Stimulated activated naive B cell treated with anti-CD40 and anti-IgM and Interleukin-4, amounts not matched to agents 10 μg/mL and 1 μg/mL and 100 μg/mL, for 72 hours (primary cell): ENCODE measurements around the gene APBB1.

ENCODE experiments used
- ATAC-seq, 2 donors: fragments of 150-1000 bp; cut with Tn5 transposase; replicated peaks; 2 replicates each; pipeline ENCODE4 v1.10.0; 2021; ENCODE audit warnings: moderate library complexity in 1 of 2
- DNase-seq: peaks from one replicate; pipeline ENCODE4 v3.0.0; 2021
- H3K27ac Mint-ChIP-seq: one replicate; pipeline ENCODE4 v1.8.0; 2022; ENCODE audit warnings: mild to moderate bottlenecking, mixed read lengths
- H3K27me3 Mint-ChIP-seq, 2 donors: one replicate each; pipeline ENCODE4 v1.8.0; 2022; ENCODE audit warnings: mixed read lengths in 2 of 2
- H3K36me3 Mint-ChIP-seq, 2 donors: one replicate each; pipeline ENCODE4 v1.8.0; 2022; ENCODE audit warnings: mixed read lengths in 2 of 2, mild to moderate bottlenecking in 1 of 2
- H3K4me1 Mint-ChIP-seq, 2 donors: one replicate each; pipeline ENCODE4 v1.8.0; 2022; ENCODE audit warnings: mixed read lengths in 2 of 2, mild to moderate bottlenecking in 1 of 2
- H3K4me3 Mint-ChIP-seq, 2 donors: one replicate each; pipeline ENCODE4 v1.8.0; 2022; ENCODE audit warnings: mild to moderate bottlenecking in 2 of 2, mixed read lengths in 2 of 2, moderate library complexity in 1 of 2
- H3K9me3 Mint-ChIP-seq, 2 donors: one replicate each; pipeline ENCODE4 v1.8.0; 2022; ENCODE audit warnings: mixed read lengths in 2 of 2, mild to moderate bottlenecking in 1 of 2

Gene APBB1

GRCh38 chr11:6391537-6392134 is 27.3 kb downstream of the APBB1 start:
- Mint-ChIP-seq H3K9me3 (no peaks in the 10 kb centered on the region), H3K27ac (peak overlapping the region; percentile 56), H3K4me3 (peak overlapping the region; percentile 91 to 93), H3K4me1 (peaks cover 27 to 47% of the 10 kb centered on the region in 2 donors), H3K36me3 (peaks cover 17 to 18% of the 10 kb centered on the region in 2 donors), H3K27me3 (no peaks in the 10 kb centered on the region)
- no peak for ATAC-seq
- DNase-seq: no peak

DNA sequence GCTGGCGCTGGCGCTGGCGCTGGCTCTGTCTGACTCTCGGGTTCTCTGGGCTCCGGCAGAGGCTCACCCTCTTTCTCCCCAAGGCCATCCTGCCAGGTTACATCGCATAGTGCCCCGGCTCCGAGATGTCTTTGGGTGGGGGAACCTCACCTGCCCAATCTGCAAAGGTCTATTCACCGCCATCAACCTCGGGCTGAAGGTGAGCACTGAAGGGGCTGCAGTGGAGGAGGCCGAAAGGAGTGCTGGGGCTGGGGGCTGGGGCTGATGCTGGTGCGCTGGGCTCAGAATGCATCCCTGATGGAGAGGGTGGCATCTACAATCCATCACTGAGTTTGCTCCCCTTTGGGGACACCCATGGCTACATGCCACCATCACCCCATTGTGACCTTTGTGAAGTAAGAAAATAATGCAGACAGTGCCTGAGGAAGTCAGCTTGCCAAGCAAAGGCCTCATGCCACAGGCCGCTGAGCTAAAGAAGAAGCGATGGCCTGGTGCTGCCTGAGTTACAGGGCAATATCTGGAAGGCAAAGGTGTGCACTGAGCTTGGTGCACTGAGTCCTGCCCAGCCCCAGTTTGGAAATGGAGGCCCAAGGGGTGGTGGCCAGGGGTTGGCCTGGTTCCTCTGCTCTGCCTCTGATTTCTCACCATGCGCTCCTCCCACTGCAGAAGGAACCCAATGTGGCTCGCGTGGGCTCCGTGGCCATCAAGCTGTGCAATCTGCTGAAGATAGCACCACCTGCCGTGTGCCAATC is 28.0 kb downstream of the APBB1 start:
- ATAC-seq: peak; percentile 0 to 2
- Mint-ChIP-seq H3K4me1 (peaks cover 27 to 47% of the 10 kb centered on the region in 2 donors), H3K36me3 (peaks cover 13 to 14% of the 10 kb centered on the region in 2 donors), H3K27ac (peak overlapping the region; percentile 98), H3K4me3 (peak overlapping the region; percentile 91 to 93), H3K27me3 (no peaks in the 10 kb centered on the region), H3K9me3 (no peaks in the 10 kb centered on the region)
- no peak for DNase-seq

GRCh38 chr11:6389905-6390717 is 28.8 kb downstream of the APBB1 start, which contains the start of gene SMPD1:
SMPD1 (plus strand) TSS chr11:6390474; CDS start chr11:6390599, 125 bp downstream.
- H3K9me3 Mint-ChIP-seq: no peaks in the 10 kb centered on the region
- H3K27me3 Mint-ChIP-seq: no peaks in the 10 kb centered on the region
- DNase-seq: peak; percentile 87
- peak; percentile 94 to 95 for ATAC-seq
- H3K4me1 Mint-ChIP-seq: peaks cover 30 to 50% of the 10 kb centered on the region in 2 donors
- peak within 1 kb of the TSS; percentile 91 to 93 for H3K4me3 Mint-ChIP-seq
- H3K36me3 Mint-ChIP-seq: peaks cover 13 to 18% of the 10 kb centered on the region in 2 donors
- peak within 1 kb of the TSS; percentile 98 for H3K27ac Mint-ChIP-seq

GRCh38 chr11:6388748-6389147 is 30.1 kb downstream of the APBB1 start:
- H3K4me3 Mint-ChIP-seq: no peak overlapping the region
- H3K27me3 Mint-ChIP-seq: no peaks in the 10 kb centered on the region
- DNase-seq (no peak), ATAC-seq (no peak)
- no peaks in the 10 kb centered on the region for H3K9me3 Mint-ChIP-seq
- no peak overlapping the region for H3K27ac Mint-ChIP-seq
- H3K36me3 Mint-ChIP-seq: peaks cover 12 to 18% of the 10 kb centered on the region in 2 donors
- H3K4me1 Mint-ChIP-seq: peaks cover 31 to 52% of the 10 kb centered on the region in 2 donors

GRCh38 chr11:6387811-6388599 is 30.9 kb downstream of the APBB1 start:
- H3K27me3 Mint-ChIP-seq: no peaks in the 10 kb centered on the region
- ATAC-seq (no peak), DNase-seq (no peak)
- no peak overlapping the region for H3K4me3 Mint-ChIP-seq
- H3K4me1 Mint-ChIP-seq: peaks cover 29 to 48% of the 10 kb centered on the region in 2 donors
- no peaks in the 10 kb centered on the region for H3K9me3 Mint-ChIP-seq
- H3K36me3 Mint-ChIP-seq: peaks cover 5 to 11% of the 10 kb centered on the region in 2 donors
- no peak overlapping the region for H3K27ac Mint-ChIP-seq

DNA sequence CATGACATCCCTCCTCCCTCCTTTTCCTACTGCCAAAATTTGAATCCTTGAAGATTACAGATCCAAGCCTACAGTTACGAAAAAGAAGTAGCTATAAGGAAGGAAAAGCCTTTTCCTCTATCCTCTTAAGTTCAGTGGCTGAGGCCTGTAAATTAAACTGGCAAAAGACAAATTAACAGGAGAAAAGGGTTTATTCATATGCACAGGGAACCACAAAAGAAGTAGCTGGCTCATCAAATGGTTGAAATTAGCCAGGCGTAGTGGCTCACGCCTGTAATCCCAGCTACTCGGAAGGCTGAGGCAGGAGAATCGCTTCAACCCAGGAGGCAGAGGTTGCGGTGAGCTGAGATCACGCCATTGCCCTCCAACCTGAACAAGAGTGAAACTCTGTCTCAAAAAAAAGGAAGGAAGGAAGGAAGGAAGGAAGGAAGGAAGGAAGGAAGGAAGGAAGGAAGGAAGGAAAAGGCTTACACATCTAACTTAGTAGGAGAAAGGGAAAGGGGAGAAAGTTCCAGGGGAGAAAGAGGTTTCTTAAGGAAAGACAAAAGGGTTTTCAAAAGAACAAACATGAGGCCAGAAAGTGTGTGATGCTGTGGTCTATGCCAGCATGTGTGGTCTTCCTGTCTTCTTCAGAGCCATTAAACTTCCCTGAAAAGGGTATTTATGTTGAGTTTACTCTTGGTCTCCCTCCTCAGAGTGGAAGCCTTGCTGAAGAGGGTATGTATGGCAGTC is 33.7 kb downstream of the APBB1 start:
- H3K27ac Mint-ChIP-seq: no peak overlapping the region
- H3K4me1 Mint-ChIP-seq: peaks cover 14 to 24% of the 10 kb centered on the region in 2 donors
- H3K27me3 Mint-ChIP-seq: no peaks in the 10 kb centered on the region
- H3K4me3 Mint-ChIP-seq: no peak overlapping the region
- no peak for DNase-seq
- ATAC-seq: no peak
- peaks cover 0 to 6% of the 10 kb centered on the region in 2 donors for H3K36me3 Mint-ChIP-seq
- H3K9me3 Mint-ChIP-seq: no peaks in the 10 kb centered on the region

GRCh38 chr11:6378640-6378989 is 40.3 kb downstream of the APBB1 start:
- no peaks in the 10 kb centered on the region for H3K9me3 Mint-ChIP-seq
- H3K4me3 Mint-ChIP-seq: no peak overlapping the region
- ATAC-seq: no peak
- H3K27me3 Mint-ChIP-seq: no peaks in the 10 kb centered on the region
- no peaks in the 10 kb centered on the region for H3K36me3 Mint-ChIP-seq
- H3K4me1 Mint-ChIP-seq: peaks cover 8 to 19% of the 10 kb centered on the region in 2 donors
- DNase-seq: no peak
- H3K27ac Mint-ChIP-seq: no peak overlapping the region

DNA sequence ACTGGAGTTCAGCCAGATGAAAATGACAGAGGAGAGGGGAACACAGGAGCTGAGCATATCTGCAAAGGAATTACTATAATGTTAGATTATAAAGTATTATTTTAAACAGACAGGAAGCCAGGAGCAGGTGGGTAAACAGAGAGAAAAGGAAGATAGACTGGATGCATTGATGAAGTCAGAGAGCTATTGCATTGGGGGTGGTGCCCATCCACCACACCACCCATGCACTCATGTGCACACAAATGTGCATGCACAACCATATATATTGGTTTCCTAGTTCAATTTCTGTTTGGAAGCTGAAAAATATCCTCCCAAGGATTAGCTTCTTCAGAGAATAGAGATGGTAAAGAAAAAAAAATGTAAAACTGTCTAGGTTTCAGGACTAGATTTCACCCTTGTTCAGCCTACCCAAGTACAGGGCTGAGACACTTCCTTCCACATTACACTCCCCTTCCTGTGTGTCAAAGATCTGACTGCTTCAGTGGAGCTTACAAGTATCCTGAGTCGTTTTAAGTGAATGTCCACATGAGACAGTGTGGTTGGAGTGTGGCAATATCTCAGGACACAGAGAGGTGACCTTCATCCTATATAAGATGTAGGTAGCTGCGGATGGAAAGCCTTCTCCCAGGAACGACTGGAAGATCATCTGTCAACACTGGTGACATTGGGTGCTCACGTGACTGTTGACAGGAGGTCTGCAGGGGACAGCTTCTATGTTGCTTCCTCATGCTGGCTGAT is 40.8 kb downstream of the APBB1 start:
- ATAC-seq (peak; percentile 62 to 79), DNase-seq (no peak)
- H3K27ac Mint-ChIP-seq: peak overlapping the region; percentile 27
- H3K4me3 Mint-ChIP-seq: no peak overlapping the region
- H3K4me1 Mint-ChIP-seq: peaks cover 8 to 19% of the 10 kb centered on the region in 2 donors
- no peaks in the 10 kb centered on the region for H3K9me3 Mint-ChIP-seq
- no peaks in the 10 kb centered on the region for H3K36me3 Mint-ChIP-seq
- no peaks in the 10 kb centered on the region for H3K27me3 Mint-ChIP-seq

DNA sequence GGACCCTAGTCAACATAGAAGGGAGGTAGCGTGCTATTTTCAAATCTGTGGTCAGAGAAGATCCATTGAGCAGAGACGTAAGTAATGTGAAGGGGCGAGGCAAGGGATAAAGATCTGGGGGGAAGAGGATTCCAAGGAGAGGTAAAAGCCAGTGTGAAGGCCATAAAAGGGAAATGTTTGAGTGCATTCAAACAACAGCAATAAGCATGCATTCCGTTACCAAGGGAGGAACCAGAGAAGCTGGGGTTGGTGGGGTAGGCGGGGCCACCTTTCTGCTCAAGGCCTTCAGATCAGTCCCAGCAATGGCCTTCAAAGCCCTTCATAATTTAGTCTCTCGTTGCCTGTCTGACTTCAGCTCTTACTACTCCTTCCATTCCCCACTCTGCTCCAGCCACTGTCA is 47.1 kb downstream of the APBB1 start:
- Mint-ChIP-seq H3K4me1 (peaks cover 0 to 2% of the 10 kb centered on the region in 2 donors), H3K36me3 (no peaks in the 10 kb centered on the region)
- no peak for ATAC-seq

DNA sequence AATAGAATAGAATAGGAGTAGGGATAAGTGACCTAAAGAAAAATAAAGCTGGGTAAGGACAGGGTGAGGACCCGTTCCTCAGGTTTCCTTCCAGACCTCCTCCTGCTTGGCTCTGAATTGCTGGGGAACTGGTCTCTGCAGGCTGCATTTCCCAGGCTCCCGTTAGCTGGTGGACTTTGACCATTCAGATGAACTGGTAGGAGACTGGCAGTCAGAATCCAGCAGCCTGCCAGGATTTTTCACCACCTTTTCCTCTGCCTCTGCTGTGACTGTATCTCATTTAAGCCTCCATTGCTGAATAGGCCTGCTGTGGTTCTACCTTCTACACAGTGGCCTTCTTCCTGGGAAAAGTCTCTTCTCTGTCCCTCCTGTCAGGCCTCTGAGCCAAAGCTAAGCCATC is 53.2 kb downstream of the APBB1 start:
- H3K4me1 Mint-ChIP-seq: no peaks in the 10 kb centered on the region
- no peaks in the 10 kb centered on the region for H3K36me3 Mint-ChIP-seq
- H3K27me3 Mint-ChIP-seq: no peaks in the 10 kb centered on the region
- no peak for ATAC-seq
- no peak for DNase-seq
- H3K27ac Mint-ChIP-seq: no peak overlapping the region
- no peaks in the 10 kb centered on the region for H3K9me3 Mint-ChIP-seq
- H3K4me3 Mint-ChIP-seq: no peak overlapping the region

More for the DNA sequence above, 47.1 kb downstream of the APBB1 start:
- Mint-ChIP-seq H3K4me3 (no peak overlapping the region), H3K27ac (no peak overlapping the region), H3K9me3 (no peaks in the 10 kb centered on the region), H3K27me3 (no peaks in the 10 kb centered on the region)
- no peak for DNase-seq

DNA sequence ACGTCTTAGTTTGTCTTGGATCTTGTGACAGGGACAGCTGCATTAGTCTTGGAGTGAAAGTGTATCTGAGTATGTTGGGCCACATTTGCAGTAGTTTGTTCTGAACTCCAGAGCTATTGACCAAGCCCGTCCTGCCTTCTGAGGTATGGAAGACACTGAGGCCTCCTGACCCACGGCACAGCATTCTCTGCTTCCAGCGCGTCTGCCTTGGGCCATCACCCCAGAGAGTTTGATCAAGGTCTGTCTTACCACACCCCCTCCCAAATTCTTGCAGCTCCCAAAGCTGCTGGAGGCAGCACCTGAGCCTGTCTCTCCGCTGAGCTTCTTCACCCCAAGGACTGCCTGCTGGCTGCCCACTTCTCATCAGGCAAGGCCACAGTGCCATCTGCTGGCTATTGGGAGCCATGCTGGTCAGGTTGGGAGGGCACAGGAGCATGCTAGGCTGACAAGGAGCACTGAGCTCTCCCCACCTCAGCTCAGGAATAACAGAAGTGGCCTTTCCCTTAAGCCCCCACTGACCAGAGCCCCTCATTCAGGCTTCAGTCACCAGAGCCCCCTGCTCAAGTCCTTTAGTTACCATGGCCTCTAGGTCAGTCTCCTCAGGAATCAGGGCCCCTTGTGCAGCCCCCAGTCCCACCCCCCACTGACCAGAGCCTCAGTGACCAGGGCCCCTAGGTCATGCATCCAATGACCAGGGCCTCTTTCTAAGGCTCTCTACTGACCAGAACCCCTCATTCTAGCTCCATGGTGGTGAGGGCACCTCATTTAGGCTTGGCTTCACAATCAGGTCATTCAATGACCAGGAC is 55.8 kb downstream of the APBB1 start:
- H3K36me3 Mint-ChIP-seq: no peaks in the 10 kb centered on the region
- H3K27ac Mint-ChIP-seq: no peak overlapping the region
- no peaks in the 10 kb centered on the region for H3K27me3 Mint-ChIP-seq
- H3K9me3 Mint-ChIP-seq: no peaks in the 10 kb centered on the region
- no peak overlapping the region for H3K4me3 Mint-ChIP-seq
- DNase-seq: peak; percentile 64
- H3K4me1 Mint-ChIP-seq: no peaks in the 10 kb centered on the region
- peak; percentile 92 to 99 for ATAC-seq

- DNase-seq (no peak), ATAC-seq (no peak)
- H3K9me3 Mint-ChIP-seq: no peaks in the 10 kb centered on the region
- peaks cover 0 to 1% of the 10 kb centered on the region in 2 donors for H3K4me1 Mint-ChIP-seq
- H3K4me3 Mint-ChIP-seq: no peak overlapping the region
- H3K27ac Mint-ChIP-seq: no peak overlapping the region
- no peaks in the 10 kb centered on the region for H3K36me3 Mint-ChIP-seq
- no peaks in the 10 kb centered on the region for H3K27me3 Mint-ChIP-seq
Observed at GRCh38 chr11:6362185-6362872, 56.6 kb downstream of the APBB1 start.
